SK-N-MC (cell line): ENCODE measurements around the gene KHNYN.

Source experiments
- EZH2 ChIP-seq: fragments of 200-600 bp; sonication (generic); IDR thresholded peaks from one replicate; pipeline ENCODE4 v1.6.1; 2017; ENCODE audit warnings: antibody characterized with exemption
- FOXP2 ChIP-seq: optimal IDR thresholded peaks from 2 replicates; pipeline ENCODE3; 2011; ENCODE audit warnings: mild to moderate bottlenecking, moderate library complexity; ENCODE audit not compliant: insufficient read depth; ENCODE audit errors: extremely low read length, control extremely low read depth
- POLR2AphosphoS5 ChIP-seq: IDR thresholded peaks from 2 replicates; pipeline ENCODE4 v1.6.1; 2012; ENCODE audit warnings: mild to moderate bottlenecking, low read depth, low read length, borderline replicate concordance

DNA sequence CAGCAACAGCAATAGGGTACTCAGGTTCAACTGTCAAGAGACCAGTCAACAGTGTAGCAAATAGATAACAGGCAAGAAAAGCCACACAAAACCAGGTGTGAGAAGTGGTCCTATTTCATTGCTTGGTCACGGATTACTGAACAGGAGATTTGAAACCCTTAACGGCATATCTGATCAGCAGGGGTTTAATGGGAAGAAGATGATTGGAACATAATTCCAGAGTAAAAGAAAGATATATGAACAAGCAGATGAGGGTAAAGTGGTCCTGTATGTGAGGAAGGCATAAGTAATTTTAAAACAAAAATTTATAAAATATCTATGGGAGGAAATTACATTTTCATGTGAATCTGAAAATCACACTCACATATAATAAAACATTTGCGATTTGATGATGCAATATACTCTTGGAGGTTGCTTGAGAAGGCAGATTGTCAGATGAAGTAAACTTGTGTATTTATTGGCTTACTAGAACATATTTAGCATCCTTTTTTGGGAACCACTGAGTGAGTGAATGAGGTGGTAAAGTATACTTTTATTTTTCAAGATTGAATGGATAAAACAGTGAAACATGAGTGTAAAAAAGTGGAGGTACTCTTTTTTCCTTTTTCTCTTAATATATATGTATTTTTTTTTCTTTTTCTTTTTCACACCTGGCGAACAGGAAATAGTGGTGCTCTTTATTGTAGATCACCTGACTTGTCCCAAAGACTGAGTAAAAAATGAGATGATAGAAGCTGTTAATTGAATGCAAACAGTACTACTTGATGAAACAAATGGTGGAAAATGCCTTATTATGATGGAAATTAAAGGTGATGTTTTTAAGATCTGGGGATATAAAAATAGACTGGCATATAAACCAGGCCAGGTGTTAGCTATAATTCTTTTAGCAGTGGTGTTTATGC, 34.4 kb downstream of the KHNYN start:
- no peak for TF ChIP-seq POLR2AphosphoS5
- TF ChIP-seq EZH2, result no peak
- no peak for TF ChIP-seq FOXP2
